Liver (tissue), 9 donors: ENCODE data around the gene CD80. TPM values are rescaled to one million over a fixed set of nuclear protein-coding genes. Genes with fewer than 3 reads are reported as not detected.

Experiments
- DNase-seq: peaks from one replicate; pipeline ENCODE4 v3.0.0-alpha.2; 2017; ENCODE audit warnings: low spot score
- H3K27ac ChIP-seq, 2 donors: one replicate each; pipeline ENCODE4 v1.7.0; 2013; ENCODE audit warnings: inconsistent platforms in 2 of 2, low read length in 2 of 2, control low read depth in 1 of 2, low read depth in 1 of 2, mild to moderate bottlenecking in 1 of 2
- H3K27me3 ChIP-seq, 4 donors: one replicate each; pipeline versions ENCODE4 v1.6.1 to v1.7.0; 2013; ENCODE audit warnings: low read length in 3 of 4, inconsistent platforms in 1 of 4, mild to moderate bottlenecking in 1 of 4, moderate library complexity in 1 of 4; ENCODE audit not compliant: control insufficient read depth in 4 of 4, insufficient read depth in 4 of 4
- H3K36me3 ChIP-seq, 4 donors: one replicate each; pipeline versions ENCODE4 v1.6.1 to v1.7.0; 2013; ENCODE audit warnings: low read length in 3 of 4, mild to moderate bottlenecking in 3 of 4, low read depth in 1 of 4, moderate library complexity in 1 of 4; ENCODE audit not compliant: control insufficient read depth in 4 of 4, insufficient read depth in 3 of 4
- H3K4me1 ChIP-seq, 4 donors: one replicate each; pipeline versions ENCODE4 v1.6.1 to v1.7.0; 2013; ENCODE audit warnings: low read length in 3 of 4, mild to moderate bottlenecking in 3 of 4, moderate library complexity in 1 of 4; ENCODE audit not compliant: control insufficient read depth in 4 of 4, insufficient read depth in 4 of 4
- H3K4me3 ChIP-seq, 3 donors: one replicate each; pipeline versions ENCODE4 v1.6.1 to v1.7.0; 2013; ENCODE audit warnings: low read length in 3 of 3, control low read depth in 1 of 3, low read depth in 1 of 3, mild to moderate bottlenecking in 1 of 3
- H3K9ac ChIP-seq, 2 donors: one replicate each; pipeline ENCODE4 v1.7.0; 2013; ENCODE audit warnings: low read length in 2 of 2, mild to moderate bottlenecking in 2 of 2, moderate library complexity in 2 of 2, control low read depth in 1 of 2, low read depth in 1 of 2
- H3K9me3 ChIP-seq, 4 donors: one replicate each; pipeline versions ENCODE4 v1.6.1 to v1.7.0; 2013; ENCODE audit warnings: low read length in 3 of 4; ENCODE audit not compliant: control insufficient read depth in 4 of 4
- ATF3 ChIP-seq: IDR thresholded peaks from 2 replicates; pipeline ENCODE4 v1.6.1; 2016; ENCODE audit warnings: antibody characterized with exemption
- EGR1 ChIP-seq, 2 donors: IDR thresholded peaks; 2 replicates each; pipeline ENCODE4 v1.6.1; 2016 to 2018; ENCODE audit warnings: antibody characterized with exemption in 2 of 2, low read depth in 2 of 2
- FOXA1 ChIP-seq: IDR thresholded peaks from 2 replicates; pipeline ENCODE4 v1.6.1; 2016; ENCODE audit warnings: antibody characterized with exemption
- FOXA2 ChIP-seq: IDR thresholded peaks from 2 replicates; pipeline ENCODE4 v1.6.1; 2016; ENCODE audit warnings: antibody characterized with exemption
- HNF4A ChIP-seq, 2 donors: conservative IDR thresholded peaks; 2 replicates each; pipeline ENCODE4 v1.6.1; 2016; ENCODE audit warnings: antibody characterized with exemption in 2 of 2, mild to moderate bottlenecking in 2 of 2
- HNF4G ChIP-seq: IDR thresholded peaks from 2 replicates; pipeline ENCODE4 v1.6.1; 2016; ENCODE audit warnings: antibody characterized with exemption
- JUND ChIP-seq, 2 donors: IDR thresholded peaks; 2 replicates each; pipeline ENCODE4 v1.6.1; 2016; ENCODE audit warnings: antibody characterized with exemption in 2 of 2
- NR2F2 ChIP-seq: IDR thresholded peaks from 2 replicates; pipeline ENCODE4 v1.6.1; 2016; ENCODE audit warnings: antibody characterized with exemption
- RAD21 ChIP-seq, 2 donors: IDR thresholded peaks; 2 replicates each; pipeline ENCODE4 v1.6.1; 2016; ENCODE audit warnings: antibody characterized with exemption in 2 of 2, mild to moderate bottlenecking in 2 of 2
- REST ChIP-seq: IDR thresholded peaks from 2 replicates; pipeline ENCODE4 v1.6.1; 2016; ENCODE audit warnings: antibody characterized with exemption, mild to moderate bottlenecking
- RXRA ChIP-seq, 2 donors: IDR thresholded peaks; 2 replicates each; pipeline ENCODE4 v1.6.1; 2017 to 2018; ENCODE audit warnings: antibody characterized with exemption in 2 of 2, mild to moderate bottlenecking in 1 of 2
- SP1 ChIP-seq: IDR thresholded peaks from 2 replicates; pipeline ENCODE4 v1.6.1; 2018; ENCODE audit warnings: antibody characterized with exemption, mild to moderate bottlenecking
- TAF1 ChIP-seq: conservative IDR thresholded peaks from 2 replicates; pipeline ENCODE4 v1.6.1; 2016; ENCODE audit warnings: antibody characterized with exemption, mild to moderate bottlenecking
- YY1 ChIP-seq: IDR thresholded peaks from 2 replicates; pipeline ENCODE4 v1.6.1; 2016; ENCODE audit warnings: antibody characterized with exemption, mild to moderate bottlenecking
- ZBTB33 ChIP-seq: IDR thresholded peaks from 2 replicates; pipeline ENCODE4 v1.6.1; 2016; ENCODE audit warnings: antibody characterized with exemption
- WGBS: extraction: QIAGEN DNeasy Blood & Tissue Kit; methylation state at CpG from one replicate; pipeline ENCODE4 v1.1.7; 2013; 5-methylcytosine and 5-hydroxymethylcytosine counted together
- polyA plus RNA-seq, 2 donors: library from polyadenylated mRNA; stranded (reverse) in 1 of 2; unstranded in 1 of 2; fragments of 200-250 nt in 1 of 2; fragments of >200 nt in 1 of 2; fragmentation: Nextera tagmentation in 1 of 2; extraction: Ambion mirVana in 1 of 2; gene quantifications; one replicate each; pipeline versions ENCODE4 v1.2.1 to v1.2.3, GENCODE V29; 2013 to 2015
- total RNA-seq, 2 donors: library from RNA; depleted of rRNA; stranded (reverse); fragments of >200 nt; gene quantifications; one replicate each; pipeline ENCODE4 v1.2.3, GENCODE V29; 2014
- TF ChIP-seq, protein P1 (sequence below): IDR thresholded peaks from 2 replicates; pipeline ENCODE4 v1.6.1; 2016; ENCODE audit warnings: antibody characterized with exemption
- donor health status: healthy.
- donor health status: healthy.
- donor health status: healthy.
- donor health status: healthy.
- donor health status: healthy.

CD80 gene
- total and polyA plus RNA-seq, 4 donors, result 0.21 to 1.5 (median 0.61) TPM

DNA sequence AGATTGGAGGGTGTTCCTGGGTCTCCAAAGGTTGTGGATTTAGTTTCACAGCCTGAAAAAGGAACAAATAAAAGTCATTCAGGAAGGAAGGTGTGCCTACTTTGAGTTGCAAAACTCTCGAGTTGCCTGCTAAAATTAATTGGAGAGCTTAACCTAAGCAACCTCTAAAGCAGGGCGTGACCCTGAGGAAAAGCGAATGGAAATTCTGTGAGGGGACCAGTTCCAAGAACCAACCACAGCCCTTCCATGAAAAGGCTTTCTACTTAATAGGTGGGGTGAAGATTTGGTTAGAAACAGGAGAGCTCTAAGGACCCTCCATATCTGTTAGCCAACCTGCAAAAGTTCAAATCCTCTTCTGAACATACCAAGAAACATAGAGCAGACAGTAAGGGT is 1.5 kb downstream of the CD80 start:
- Histone ChIP-seq H3K36me3 (no peaks in the 10 kb centered on the region), H3K4me1 (peaks cover 0 to 1% (median 0%) of the 10 kb centered on the region in 4 donors), H3K9me3 (no peaks in the 10 kb centered on the region), H3K9ac (no peak overlapping the region), H3K27ac (no peak overlapping the region), H3K4me3 (no peak overlapping the region), H3K27me3 (no peaks in the 10 kb centered on the region)
- TF ChIP-seq EGR1 (IDR thresholded peaks at IDR 0.05; ENCODE audit: low read depth in 2 of 2) (no peak), HNF4G (no peak), SP1 (no peak), RAD21 (IDR thresholded peaks at IDR 0.05) (no peak), JUND (IDR thresholded peaks at IDR 0.05) (no peak), ATF3 (no peak), FOXA2 (no peak), RXRA (IDR thresholded peaks at IDR 0.05) (no peak), YY1 (no peak), FOXA1 (no peak), TAF1 (no peak)
- TF ChIP-seq, protein P1, sequence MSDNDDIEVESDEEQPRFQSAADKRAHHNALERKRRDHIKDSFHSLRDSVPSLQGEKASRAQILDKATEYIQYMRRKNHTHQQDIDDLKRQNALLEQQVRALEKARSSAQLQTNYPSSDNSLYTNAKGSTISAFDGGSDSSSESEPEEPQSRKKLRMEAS, result no peak
- 80% methylated on average over 3 of the region's 3 CpGs for WGBS
- no peak for DNase-seq

DNA sequence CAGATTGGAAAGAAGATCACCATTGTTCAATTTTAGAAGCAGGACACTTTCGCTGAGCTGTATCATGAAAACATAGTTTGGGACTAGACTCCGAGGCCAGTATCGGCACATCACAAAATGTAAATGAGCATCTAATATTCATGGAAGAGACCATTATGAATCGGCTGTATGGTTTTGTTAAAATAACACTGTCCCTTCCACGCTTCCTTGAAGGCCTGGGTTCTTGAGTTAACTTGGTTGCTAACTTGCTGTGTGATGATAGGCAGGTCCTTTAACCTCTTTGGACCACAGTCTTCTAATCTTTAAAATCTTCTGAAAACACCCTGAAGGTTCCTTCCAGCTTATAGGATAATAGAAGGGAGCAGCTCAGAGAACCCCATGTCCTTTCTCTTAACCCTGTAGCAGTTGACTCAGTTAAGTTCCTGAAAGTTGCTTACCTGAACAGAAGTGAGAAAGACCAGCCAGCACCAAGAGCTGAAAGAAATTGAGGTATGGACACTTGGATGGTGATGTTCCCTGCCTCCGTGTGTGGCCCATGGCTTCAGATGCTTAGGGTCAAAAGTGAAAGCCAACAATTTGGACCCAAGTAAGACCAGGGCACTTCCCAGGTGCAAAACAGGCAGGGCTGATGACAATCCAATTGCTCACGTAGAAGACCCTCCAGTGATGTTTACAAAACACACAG is 2.1 kb downstream of the CD80 start:
- H3K27me3 ChIP-seq, result no peaks in the 10 kb centered on the region
- 92% methylated on average over 7 of the region's 7 CpGs for WGBS
- DNase-seq, result no peak
- no peak overlapping the region for H3K9ac ChIP-seq
- no peak overlapping the region for H3K4me3 ChIP-seq
- no peaks in the 10 kb centered on the region for H3K36me3 ChIP-seq
- H3K4me1 ChIP-seq, result peaks cover 0 to 1% (median 0%) of the 10 kb centered on the region in 4 donors
- no peak overlapping the region for H3K27ac ChIP-seq
- no peaks in the 10 kb centered on the region for H3K9me3 ChIP-seq
- TF ChIP-seq TAF1 (no peak), FOXA2 (no peak), FOXA1 (no peak), REST (no peak), HNF4A (conservative IDR thresholded peaks at IDR 0.05) (no peak), JUND (IDR thresholded peaks at IDR 0.05) (no peak), NR2F2 (no peak), ZBTB33 (no peak), YY1 (no peak), RAD21 (IDR thresholded peaks at IDR 0.05) (no peak), SP1 (no peak)
- TF ChIP-seq, protein P1, result no peak
